Measurements from ENCODE around the gene ABHD5. TPM values are rescaled to one million over a fixed set of nuclear protein-coding genes. Genes with fewer than 3 reads are reported as not detected.

ABHD5 gene
- total RNA-seq, 2 experiments from 2014 or later = 7.8 to 8.4 TPM

DNA sequence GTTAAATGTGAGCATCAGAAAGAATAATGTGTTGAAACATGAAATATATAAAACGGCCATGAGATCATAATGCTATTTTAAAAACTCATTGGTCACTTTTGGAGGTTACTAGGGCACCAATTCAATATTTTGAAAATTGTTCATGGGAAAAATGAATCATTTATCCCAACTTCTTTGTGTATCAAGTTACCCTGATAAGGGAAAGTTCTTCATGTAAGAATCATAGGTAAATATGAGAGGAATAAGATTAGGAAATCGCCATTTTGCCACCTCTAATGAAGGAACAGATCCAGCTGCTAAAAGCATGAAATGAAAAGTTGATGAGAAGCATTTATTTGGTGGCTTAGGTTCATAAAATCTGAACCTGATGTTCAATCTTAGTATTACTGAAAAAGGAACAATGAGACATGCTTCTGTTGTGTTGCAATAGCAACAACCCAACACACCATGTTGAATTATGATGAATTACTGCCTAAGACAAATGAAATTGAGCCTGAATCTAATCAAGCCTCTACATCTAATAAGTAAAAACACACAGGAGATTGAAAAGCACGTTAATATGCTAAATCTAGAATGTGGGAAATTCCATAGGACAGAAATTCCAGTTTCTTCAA is 32.5 kb downstream of the ABHD5 start:
- Mint-ChIP-seq H3K4me1 (ENCODE audit: low read depth) (no peaks in the 10 kb centered on the region), H3K27me3 (no peaks in the 10 kb centered on the region), H3K4me3 (no peak overlapping the region), H3K27ac (no peak overlapping the region), H3K9me3 (no peaks in the 10 kb centered on the region), H3K36me3 (ENCODE audit: low read depth) (peaks cover 20% of the 10 kb centered on the region)
- ChIA-PET CTCF (no interaction called here), POLR2A (no interaction called here)
- TF ChIP-seq, protein P1, sequence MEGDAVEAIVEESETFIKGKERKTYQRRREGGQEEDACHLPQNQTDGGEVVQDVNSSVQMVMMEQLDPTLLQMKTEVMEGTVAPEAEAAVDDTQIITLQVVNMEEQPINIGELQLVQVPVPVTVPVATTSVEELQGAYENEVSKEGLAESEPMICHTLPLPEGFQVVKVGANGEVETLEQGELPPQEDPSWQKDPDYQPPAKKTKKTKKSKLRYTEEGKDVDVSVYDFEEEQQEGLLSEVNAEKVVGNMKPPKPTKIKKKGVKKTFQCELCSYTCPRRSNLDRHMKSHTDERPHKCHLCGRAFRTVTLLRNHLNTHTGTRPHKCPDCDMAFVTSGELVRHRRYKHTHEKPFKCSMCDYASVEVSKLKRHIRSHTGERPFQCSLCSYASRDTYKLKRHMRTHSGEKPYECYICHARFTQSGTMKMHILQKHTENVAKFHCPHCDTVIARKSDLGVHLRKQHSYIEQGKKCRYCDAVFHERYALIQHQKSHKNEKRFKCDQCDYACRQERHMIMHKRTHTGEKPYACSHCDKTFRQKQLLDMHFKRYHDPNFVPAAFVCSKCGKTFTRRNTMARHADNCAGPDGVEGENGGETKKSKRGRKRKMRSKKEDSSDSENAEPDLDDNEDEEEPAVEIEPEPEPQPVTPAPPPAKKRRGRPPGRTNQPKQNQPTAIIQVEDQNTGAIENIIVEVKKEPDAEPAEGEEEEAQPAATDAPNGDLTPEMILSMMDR (IDR thresholded peaks at IDR 0.05) = no peak
- ATAC-seq = no peak
- intact Hi-C loops (cut with micrococcal nuclease) = no loop called here
- DNase-seq = no peak

DNA sequence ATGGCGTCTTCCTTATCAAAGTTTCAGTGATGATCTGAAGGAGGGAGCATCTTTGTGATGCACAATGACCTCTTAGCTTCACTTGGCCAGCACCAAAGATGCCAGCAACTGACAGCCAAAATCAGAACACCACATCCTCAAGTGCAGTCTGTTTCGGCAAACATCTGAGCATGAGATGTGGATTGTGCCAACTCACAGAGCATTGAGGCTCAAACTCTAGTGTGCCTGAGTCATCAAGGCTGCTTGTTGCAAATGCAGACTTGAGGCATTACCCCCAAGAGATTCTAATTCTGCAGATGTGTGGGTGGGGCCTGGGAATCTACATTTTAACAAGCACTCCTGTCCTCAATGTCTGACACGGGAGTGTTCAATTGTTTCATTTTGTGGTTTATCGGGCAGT is 35.8 kb downstream of the ABHD5 start:
- intact Hi-C loops (cut with micrococcal nuclease) = no loop called here
- POLR2A ChIA-PET = interaction anchor here (1.2 kb wide), 1 partner anchor 923 kb away, joined by 3 read pairs; no protein-coding TSS in a partner anchor
- H3K27ac Mint-ChIP-seq = no peak overlapping the region

DNA sequence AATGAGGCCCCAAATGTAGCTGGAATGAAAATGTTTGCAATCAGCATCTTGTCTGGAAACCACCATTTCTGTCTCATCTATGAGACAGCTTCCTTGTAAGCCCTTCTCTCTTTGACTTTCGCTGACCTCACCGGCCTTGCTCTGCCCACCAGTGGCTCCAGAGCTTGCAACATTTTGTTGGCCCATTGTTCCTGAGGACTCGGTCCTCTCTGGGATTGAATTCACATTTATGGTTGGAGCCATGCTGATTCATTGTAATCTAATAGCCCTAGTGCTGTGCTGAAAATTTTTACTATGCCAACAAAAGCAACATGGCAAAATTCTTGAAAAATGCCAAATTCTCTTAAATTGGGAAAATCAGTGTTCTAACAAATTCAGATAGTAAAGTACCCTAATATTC is 37.2 kb downstream of the ABHD5 start:
- peaks cover 4% of the 10 kb centered on the region for H3K36me3 Mint-ChIP-seq (ENCODE audit: low read depth)
- POLR2A ChIA-PET = no interaction called here
- no peak overlapping the region for H3K4me3 Mint-ChIP-seq
- H3K27me3 Mint-ChIP-seq = no peaks in the 10 kb centered on the region
- DNase-seq (no peak), ATAC-seq (no peak)
- intact Hi-C loops (cut with micrococcal nuclease) = no loop called here
- TF ChIP-seq, protein P1 (IDR thresholded peaks at IDR 0.05) = no peak
- no peak overlapping the region for H3K27ac Mint-ChIP-seq
- H3K9me3 Mint-ChIP-seq = no peaks in the 10 kb centered on the region
- no peaks in the 10 kb centered on the region for H3K4me1 Mint-ChIP-seq (ENCODE audit: low read depth)
- CTCF ChIA-PET = no interaction called here

More for the DNA sequence above, 35.8 kb downstream of the ABHD5 start:
- no peaks in the 10 kb centered on the region for H3K4me1 Mint-ChIP-seq (ENCODE audit: low read depth)
- H3K36me3 Mint-ChIP-seq (ENCODE audit: low read depth) = peaks cover 4% of the 10 kb centered on the region
- CTCF ChIA-PET = no interaction called here
- no peaks in the 10 kb centered on the region for H3K9me3 Mint-ChIP-seq
- H3K27me3 Mint-ChIP-seq = no peaks in the 10 kb centered on the region
- TF ChIP-seq, protein P1 (IDR thresholded peaks at IDR 0.05) = no peak
- H3K4me3 Mint-ChIP-seq = no peak overlapping the region
- no peak for ATAC-seq
- no peak for DNase-seq

DNA sequence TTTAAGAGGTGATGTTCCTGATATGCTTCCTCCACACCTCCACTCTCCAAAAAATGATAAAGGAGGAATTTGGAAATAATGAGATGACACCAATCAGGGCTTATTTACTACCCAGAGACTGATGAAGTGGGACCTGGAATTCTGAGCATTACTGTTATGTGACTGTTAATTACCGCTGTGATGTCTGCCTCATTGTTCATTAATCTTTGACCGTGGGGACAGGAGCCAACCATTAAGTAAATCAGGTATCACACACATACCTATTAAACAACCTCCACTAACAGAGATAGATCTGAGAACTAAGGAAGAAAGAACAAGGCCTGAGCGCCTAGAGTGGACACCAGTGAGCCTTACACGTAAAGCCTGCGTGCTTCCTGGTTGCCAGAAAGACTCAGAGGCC is 37.7 kb downstream of the ABHD5 start:
- POLR2A ChIA-PET = no interaction called here
- ATAC-seq = no peak
- Mint-ChIP-seq H3K27ac (no peak overlapping the region), H3K36me3 (ENCODE audit: low read depth) (peaks cover 4% of the 10 kb centered on the region), H3K4me1 (ENCODE audit: low read depth) (no peaks in the 10 kb centered on the region), H3K4me3 (no peak overlapping the region), H3K27me3 (no peaks in the 10 kb centered on the region), H3K9me3 (no peaks in the 10 kb centered on the region)
- DNase-seq = no peak
- CTCF ChIA-PET = no interaction called here
- TF ChIP-seq, protein P1 (IDR thresholded peaks at IDR 0.05) = no peak
- intact Hi-C loops (cut with micrococcal nuclease) = no loop called here

DNA sequence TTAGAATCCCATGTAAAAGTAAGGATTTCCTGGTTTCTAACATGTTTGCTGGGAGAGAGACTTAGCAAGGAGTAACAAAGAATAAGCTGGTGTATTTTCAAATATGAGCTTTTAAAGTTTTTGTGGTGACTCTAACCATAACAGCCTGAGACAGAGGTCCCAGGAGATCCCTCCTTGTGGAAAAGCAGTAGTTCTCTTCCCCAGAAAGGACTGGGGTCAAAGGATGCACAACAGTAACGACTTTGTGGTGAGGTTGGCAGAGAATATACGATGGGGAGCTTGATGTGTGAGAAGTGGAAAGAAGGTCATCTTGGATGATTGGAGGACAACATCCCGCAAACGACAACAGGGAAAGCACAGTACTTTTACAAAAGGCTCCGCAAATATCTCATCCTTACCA is 38.2 kb downstream of the ABHD5 start:
- POLR2A ChIA-PET = no interaction called here
- no peak overlapping the region for H3K4me3 Mint-ChIP-seq
- intact Hi-C loops (cut with micrococcal nuclease) = no loop called here
- CTCF ChIA-PET = no interaction called here
- H3K4me1 Mint-ChIP-seq (ENCODE audit: low read depth) = no peaks in the 10 kb centered on the region
- TF ChIP-seq, protein P1 (IDR thresholded peaks at IDR 0.05) = no peak
- no peak for DNase-seq
- no peaks in the 10 kb centered on the region for H3K9me3 Mint-ChIP-seq
- ATAC-seq = no peak
- H3K36me3 Mint-ChIP-seq (ENCODE audit: low read depth) = peaks cover 4% of the 10 kb centered on the region
- no peaks in the 10 kb centered on the region for H3K27me3 Mint-ChIP-seq
- H3K27ac Mint-ChIP-seq = no peak overlapping the region
